ENCODE data around the gene SHISA3. TPM values are rescaled to one million over a fixed set of nuclear protein-coding genes. Genes with fewer than 3 reads are reported as not detected.
A peak's percentile ranks its signal among the peaks of the same experiment; 100 is the strongest.

The SHISA3 gene
- total and polyA plus RNA-seq, 2 of the 8 experiments (the other 6 are each of a cell fraction or from before 2014, with no cell fraction given) = 2.0 to 9.3 TPM

- Histone ChIP-seq H4K20me1 (replicated peaks in 1 of 2; ENCODE audit: control insufficient read depth in 1 of 2, insufficient read depth in 2 of 2, low read length in 2 of 2) (no peaks in the 10 kb centered on the region), H4K5ac (ENCODE audit: insufficient read length, low read depth, low read length) (no peak overlapping the region), H2BK15ac (ENCODE audit: low read length) (peak overlapping the region; percentile 65; the same call in 1 of the 2 replicates), H3K9ac (replicated peaks in 1 of 4; ENCODE audit: extremely low read depth in 1 of 4, low read depth in 3 of 4, low read length in 3 of 4) (no peak overlapping the region), H3K27ac (ENCODE audit: low read depth, low read length) (no peak overlapping the region), H3K18ac (ENCODE audit: extremely low read depth, low read length) (peak overlapping the region; percentile 88), H4K91ac (replicated peaks; ENCODE audit: insufficient read length, low read length) (no peak overlapping the region), H2BK12ac (ENCODE audit: low read depth, low read length) (peak overlapping the region; percentile 56; the same call in 1 of the 2 replicates), H3K4ac (replicated peaks; ENCODE audit: insufficient read length, low read depth, low read length) (peak overlapping the region; percentile 58), H3K27me3 (replicated peaks in 1 of 4; ENCODE audit: control insufficient read depth in 3 of 4, extremely low read depth in 1 of 4, insufficient read depth in 3 of 4, low read length in 3 of 4) (peaks cover 19 to 65% (median 57%) of the 10 kb centered on the region in 4 experiments), H3K23ac (ENCODE audit: insufficient read length) (no peak overlapping the region), H4K8ac (ENCODE audit: extremely low read depth, insufficient read depth, low read length) (no peak overlapping the region; the same call in 1 of the 2 replicates), H3K56ac (replicated peaks; ENCODE audit: insufficient read length, low read depth, low read length) (peak overlapping the region; percentile 27), H3K79me1 (ENCODE audit: low read depth, low read length) (no peaks in the 10 kb centered on the region), H2BK120ac (replicated peaks; ENCODE audit: low read depth, low read length) (no peak overlapping the region), H3K4me2 (ENCODE audit: insufficient read depth in 1 of 2, low read depth in 2 of 2, low read length in 2 of 2) (peak overlapping the region; percentile 89 to 93), H3K4me3 (ENCODE audit: extremely low read depth in 1 of 4, insufficient read depth in 2 of 4, low read depth in 3 of 4, low read length in 4 of 4) (peak overlapping the region; percentile 45 to 66 (median 58)), H3K23me2 (ENCODE audit: low read depth, low read length) (peaks cover 33% of the 10 kb centered on the region), H3K36me3 (ENCODE audit: control insufficient read depth in 2 of 4, insufficient read depth in 4 of 4, low read length in 3 of 4) (no peaks in the 10 kb centered on the region), H3K79me2 (ENCODE audit: control insufficient read depth in 1 of 2, insufficient read depth in 2 of 2, low read length in 2 of 2) (no peaks in the 10 kb centered on the region), H2AFZ (ENCODE audit: low read length) (0 out of 2 replicates have a peak overlapping the region, but pooled peaks have one; percentile 47), H3K4me1 (replicated peaks in 1 of 4; ENCODE audit: control insufficient read depth in 3 of 4, insufficient read depth in 4 of 4, low read length in 3 of 4) (peaks cover 6 to 20% (median 11%) of the 10 kb centered on the region in 4 experiments; a peak in 6 of 7 replicates), H3K14ac (ENCODE audit: insufficient read length) (no peak overlapping the region), H2BK5ac (ENCODE audit: low read depth, low read length) (peak overlapping the region; percentile 26; the same call in 1 of the 2 replicates), H2AK5ac (ENCODE audit: low read depth, low read length) (no peak overlapping the region), H3K9me3 (ENCODE audit: insufficient read depth in 2 of 2, low read depth in 1 of 2, low read length in 1 of 2) (no peaks in the 10 kb centered on the region), H2BK20ac (ENCODE audit: low read length) (no peak overlapping the region)
- ChIA-PET CTCF (ENCODE audit: partially characterized antibody) (interaction anchor here (1.0 to 12.0 kb wide), 7 partner anchors 9 to 120 kb away, joined by 3 to 135 read pairs (median 6); no protein-coding TSS in a partner anchor), POLR2A (ENCODE audit: partially characterized antibody) (no interaction called here)
- no peak for FAIRE-seq
- peak in 1 of 2 experiments; percentile 77 for DNase-seq (ENCODE audit: low read depth in 1 of 2, low spot score in 2 of 2)
- WGBS, 2 experiments (ENCODE audit: extremely low coverage in 1 of 2, insufficient coverage in 1 of 2, insufficient read length in 1 of 2, insufficient replicate concordance in 2 of 2, low coverage in 1 of 2, low lambda C conversion rate in 2 of 2, missing lambda C conversion rate in 1 of 2) = 0% methylated on average over 30 of the region's 52 CpGs; no CpG with 5 or more reads in 1 of the 2 experiments
- TF ChIP-seq ZNF274 (IDR thresholded peaks at IDR 0.05; ENCODE audit: borderline replicate concordance, extremely low read depth, low read length) = no peak
- peak; percentile 72 for TF ChIP-seq RNF2 (IDR thresholded peaks at IDR 0.05; ENCODE audit: borderline replicate concordance, low read depth, low read length, missing control alignments, poor library complexity, severe bottlenecking)
- TF ChIP-seq EP300 (IDR thresholded peaks at IDR 0.05; ENCODE audit: borderline replicate concordance in 1 of 2, low read depth in 2 of 2, low read length in 2 of 2) = no peak
- TF ChIP-seq CBX5 (IDR thresholded peaks at IDR 0.05; ENCODE audit: low read depth, low read length) = no peak
- no peak for TF ChIP-seq POLR2A (IDR thresholded peaks at IDR 0.05; ENCODE audit: control extremely low read depth in 1 of 2, low read depth in 2 of 2, low read length in 2 of 2)
- TF ChIP-seq SIN3A (conservative IDR thresholded peaks at IDR 0.05 in 1 of 2, IDR thresholded peaks at IDR 0.05 in 1 of 2; ENCODE audit: low read depth in 1 of 2, low read length in 2 of 2) = peak in 1 of 2 experiments; percentile 24; a peak in 2 of 4 replicates
- no peak for TF ChIP-seq TBP (IDR thresholded peaks at IDR 0.05; ENCODE audit: low read depth, low read length)
- TF ChIP-seq ASH2L (IDR thresholded peaks at IDR 0.05; ENCODE audit: low read length) = peak; percentile 50
- TF ChIP-seq KDM4A (IDR thresholded peaks at IDR 0.05; ENCODE audit: low read depth, low read length, severe bottlenecking) = peak; percentile 98
- no peak for TF ChIP-seq BCL11A (IDR thresholded peaks at IDR 0.05; ENCODE audit: low read depth in 2 of 2, low read length in 2 of 2)
- no peak for TF ChIP-seq EZH2 (IDR thresholded peaks at IDR 0.05; ENCODE audit: low read depth, low read length, severe bottlenecking)
These were observed 415 bp downstream of the SHISA3 start for GRCh38 chr4:42397635-42398170.
